Activated effector memory CD4-positive, alpha-beta T cell treated with anti-CD3 and anti-CD28 coated beads, Interleukin-2, amount 50 U/mL, for 16 hours (primary cell): ENCODE measurements around the gene TGM2.
A peak's percentile ranks its signal among the peaks of the same experiment; 100 is the strongest.

Experiments used
- DNase-seq: peaks from one replicate; pipeline ENCODE4 v3.0.0-alpha.2; 2020

TGM2 gene

DNA sequence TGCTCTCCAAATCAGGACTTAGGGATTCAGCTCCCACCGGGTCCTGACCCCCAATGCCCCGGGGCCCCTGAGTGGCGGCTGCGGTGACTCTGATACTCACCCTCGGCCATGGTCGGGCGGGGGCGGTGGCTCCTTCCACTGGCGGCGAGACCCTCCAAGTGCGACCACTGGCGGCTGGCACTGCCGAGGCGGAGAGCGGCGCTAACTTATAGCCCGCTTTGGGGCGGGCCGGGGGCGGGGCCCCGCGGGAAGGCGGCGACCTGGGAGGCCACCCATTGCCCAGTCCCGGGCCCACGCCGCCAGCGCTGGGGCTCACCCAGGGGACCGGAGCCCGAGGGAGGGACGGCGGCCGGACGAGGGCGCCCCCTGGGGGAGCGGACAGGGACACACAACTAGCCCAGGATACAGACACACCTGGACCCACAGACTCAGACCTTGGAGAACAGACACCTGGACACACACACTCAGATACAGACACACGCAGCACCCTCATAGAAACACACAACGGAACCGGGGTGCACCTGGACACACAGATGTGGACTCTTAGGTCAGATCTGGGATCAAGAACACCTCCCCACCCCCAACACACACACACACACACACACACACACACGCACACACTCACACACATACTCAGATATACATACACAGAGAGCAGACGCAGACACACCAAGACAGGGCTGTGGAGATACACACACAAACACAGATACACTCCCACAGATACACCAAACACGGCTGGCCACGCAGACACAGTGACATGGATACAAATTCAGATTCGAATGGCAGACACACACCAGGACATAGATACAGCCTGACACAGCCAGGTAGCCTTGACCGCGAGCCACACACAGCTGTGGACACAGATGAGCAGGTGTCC, at the start of gene TGM2:
Gene TGM2, minus strand, starts transcription at position 182 of the 877 bp plus-strand sequence. Its CDS starts 72 bp downstream, at position 110.
- DNase-seq, result peak; percentile 76

DNA sequence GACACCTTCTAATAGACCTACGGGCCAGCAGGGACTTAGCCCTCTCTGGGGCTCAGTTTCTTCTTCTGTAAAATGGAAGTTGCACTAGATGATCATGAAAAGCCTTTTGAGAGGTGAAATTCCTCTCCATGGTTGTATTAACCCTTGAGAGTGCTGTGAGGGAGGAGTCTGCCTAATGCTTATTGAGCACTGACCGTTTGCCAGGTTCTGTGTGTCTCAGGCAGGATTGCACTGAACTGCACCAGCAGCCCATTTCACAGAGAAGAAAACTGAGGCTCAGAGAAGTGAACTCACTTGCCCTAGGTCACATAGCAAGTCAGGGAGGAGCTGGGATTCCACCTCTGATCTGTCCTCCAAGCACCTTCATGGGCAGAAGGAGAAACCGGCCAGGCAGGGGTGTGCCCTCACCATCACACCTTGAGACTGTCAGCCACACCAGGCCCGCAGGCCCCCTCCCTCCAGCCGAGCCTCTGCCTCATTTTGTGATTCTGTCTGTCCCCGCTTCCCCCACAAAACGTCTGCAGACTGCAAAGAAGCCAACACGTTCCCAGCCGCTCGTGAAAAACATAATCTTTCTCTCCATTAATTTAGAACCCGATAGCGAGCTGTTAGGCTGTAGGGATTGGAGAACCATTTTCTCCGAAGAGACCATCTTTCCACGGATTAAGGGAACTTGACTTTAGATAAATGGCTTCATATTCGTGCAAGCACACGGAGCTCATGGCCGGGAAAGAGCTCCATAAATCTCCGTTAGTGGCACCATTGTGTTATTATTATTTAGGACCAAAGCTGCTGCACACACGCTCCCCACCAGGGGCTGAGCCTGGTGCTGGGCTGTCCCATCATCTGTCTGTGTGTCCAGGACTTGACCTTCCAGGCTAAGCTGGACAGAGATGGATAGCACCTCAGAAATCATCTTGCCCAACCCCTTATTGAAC, 49.5 kb upstream of the TGM2 start:
- DNase-seq, result no peak

- no peak for DNase-seq
These were observed 48.5 kb upstream of the TGM2 start for GRCh38 chr20:38213607-38213940.

DNA sequence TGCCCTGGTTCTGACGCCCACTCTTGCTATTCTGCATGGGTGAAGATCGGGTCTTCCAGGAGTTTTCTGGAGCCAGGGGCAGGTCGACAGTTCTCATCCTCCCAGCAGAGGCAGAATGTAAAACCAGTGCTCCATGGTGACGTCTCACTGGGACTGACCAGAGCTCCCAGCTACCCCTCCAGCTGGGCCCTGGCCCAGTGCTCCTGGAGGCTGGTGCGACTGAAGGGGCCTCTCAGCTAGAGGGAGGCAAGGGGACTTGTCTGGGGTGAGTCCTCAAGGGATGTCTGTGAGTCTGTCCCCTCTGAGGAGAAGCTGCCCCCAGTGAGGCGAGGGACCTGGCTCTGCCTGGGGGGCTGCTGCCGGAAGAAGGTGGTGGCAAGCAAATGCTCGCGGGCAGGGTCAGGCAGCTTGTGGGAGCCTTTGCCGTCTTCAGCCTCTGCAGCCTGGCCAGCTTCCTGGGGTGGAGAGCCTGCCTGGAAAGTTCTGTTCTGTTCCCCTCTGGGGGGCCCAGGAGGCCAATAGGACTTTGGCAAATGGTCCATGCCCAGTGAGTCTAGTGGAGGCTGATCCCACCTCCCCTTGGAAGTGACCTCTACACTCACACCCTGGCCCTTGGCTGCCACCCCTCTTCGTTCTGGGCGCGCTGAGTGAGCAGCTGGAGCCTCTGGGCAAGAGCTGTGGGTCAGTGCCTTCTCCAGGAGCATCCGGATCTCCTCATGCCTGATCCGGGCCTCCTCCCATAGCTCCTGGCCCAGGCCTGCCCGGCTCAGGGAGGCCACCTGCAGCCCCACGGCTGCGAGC, 47.9 kb upstream of the TGM2 start:
- no peak for DNase-seq

GRCh38 chr20:38211200-38212097, 46.4 kb upstream of the TGM2 start:
- no peak for DNase-seq

GRCh38 chr20:38210741-38211140, 45.7 kb upstream of the TGM2 start:
- peak; percentile 51 for DNase-seq

DNA sequence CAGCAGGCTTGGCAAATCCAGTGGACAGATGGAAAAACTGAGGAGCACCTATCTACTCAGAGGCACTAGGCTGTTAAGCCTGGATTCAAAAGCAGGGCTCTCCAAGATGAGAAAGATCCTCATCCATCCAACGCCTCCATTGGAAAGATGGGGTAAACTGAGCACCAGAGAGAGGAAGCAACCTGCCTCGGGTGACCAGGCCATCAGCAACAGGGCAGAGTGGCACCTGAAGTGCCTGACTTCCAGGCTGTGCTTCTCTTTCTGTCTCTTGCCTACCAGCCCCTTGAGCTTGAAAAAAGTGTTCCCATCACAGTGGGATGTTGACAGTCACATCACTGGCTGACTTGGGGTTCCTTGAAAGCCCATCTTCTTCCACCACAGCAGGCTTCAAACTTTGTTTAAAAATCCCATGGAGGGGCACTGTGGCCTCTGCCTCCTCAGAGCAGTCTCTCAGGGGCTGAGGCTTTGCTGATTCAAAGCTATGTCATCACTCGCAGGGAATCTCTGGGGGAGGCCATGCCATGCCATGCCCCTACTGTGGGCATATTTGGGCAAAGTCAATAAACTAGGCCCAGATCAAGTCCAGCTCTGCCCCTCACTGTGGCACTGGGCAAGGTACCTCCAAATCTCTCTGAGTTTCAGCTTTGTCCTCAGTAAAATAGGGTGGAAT, 44.8 kb upstream of the TGM2 start:
- peak; percentile 25 for DNase-seq

GRCh38 chr20:38209054-38209675, 44.1 kb upstream of the TGM2 start:
- DNase-seq, result peak; percentile 45

GRCh38 chr20:38208523-38208922, 43.5 kb upstream of the TGM2 start:
- peak; percentile 10 for DNase-seq

GRCh38 chr20:38208088-38208487, 43.0 kb upstream of the TGM2 start:
- no peak for DNase-seq

DNA sequence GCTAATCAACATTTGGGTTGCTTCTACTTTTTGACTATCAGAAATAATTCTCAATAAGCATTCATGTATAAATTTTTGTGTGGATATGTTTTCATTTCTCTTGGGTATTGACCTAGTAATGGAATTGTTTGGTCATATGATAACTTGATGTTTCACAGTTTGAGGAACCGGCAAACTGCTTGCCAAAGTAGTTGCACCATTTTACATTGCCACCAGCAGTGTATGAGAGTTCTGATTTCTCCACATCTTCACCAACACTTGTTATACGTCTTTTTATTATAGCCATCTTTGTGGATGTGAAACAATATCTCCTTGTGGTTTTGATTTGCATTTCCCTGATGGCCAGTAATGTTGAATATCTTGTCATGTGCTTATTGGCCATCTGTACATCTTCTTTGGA, 42.6 kb upstream of the TGM2 start:
- no peak for DNase-seq

DNA sequence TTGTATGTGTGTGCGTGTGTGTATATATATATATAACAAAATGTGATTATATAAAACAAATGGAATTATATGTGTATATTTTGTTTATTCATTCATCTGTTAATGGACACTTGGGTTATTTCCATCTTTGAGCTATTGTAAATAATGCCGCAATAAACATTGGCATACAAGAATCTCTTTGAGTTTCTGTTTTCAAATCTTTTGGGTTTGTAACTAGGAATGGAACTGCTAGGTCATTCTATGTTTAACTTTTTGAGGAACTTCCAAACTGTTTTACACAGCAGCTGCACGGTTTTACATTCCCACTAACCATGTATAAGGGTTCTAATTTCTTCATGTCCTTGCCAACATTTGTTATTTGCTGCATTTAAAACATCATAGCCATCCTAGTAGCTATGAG, 39.9 kb upstream of the TGM2 start:
- DNase-seq, result no peak

DNA sequence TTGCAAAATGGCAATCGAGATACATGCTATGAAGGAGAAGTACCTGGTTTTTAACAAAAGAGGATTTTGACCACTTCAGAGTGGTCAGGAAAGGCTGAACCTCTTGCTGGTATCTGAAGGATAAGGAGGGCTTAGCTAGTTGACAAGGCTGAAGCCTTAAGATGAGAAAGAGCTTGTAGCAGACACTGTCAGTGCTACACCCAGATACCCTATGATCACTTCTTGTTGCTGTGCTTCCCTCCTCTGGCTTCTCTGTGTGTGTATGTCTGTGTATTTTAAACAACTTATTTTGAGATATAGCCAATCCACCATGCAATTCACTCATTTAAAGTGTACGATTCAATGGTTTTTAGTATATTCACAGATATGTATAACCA, 38.9 kb upstream of the TGM2 start:
- DNase-seq, result no peak

GRCh38 chr20:38203337-38203980, 38.4 kb upstream of the TGM2 start:
- peak; percentile 55 for DNase-seq

- DNase-seq, result peak; percentile 34
These were observed 37.9 kb upstream of the TGM2 start for GRCh38 chr20:38202982-38203293.

GRCh38 chr20:38202153-38202981, 37.3 kb upstream of the TGM2 start:
- peak; percentile 21 for DNase-seq

- peak; percentile 50 for DNase-seq
These were observed 36.3 kb upstream of the TGM2 start for GRCh38 chr20:38201356-38201755.

DNA sequence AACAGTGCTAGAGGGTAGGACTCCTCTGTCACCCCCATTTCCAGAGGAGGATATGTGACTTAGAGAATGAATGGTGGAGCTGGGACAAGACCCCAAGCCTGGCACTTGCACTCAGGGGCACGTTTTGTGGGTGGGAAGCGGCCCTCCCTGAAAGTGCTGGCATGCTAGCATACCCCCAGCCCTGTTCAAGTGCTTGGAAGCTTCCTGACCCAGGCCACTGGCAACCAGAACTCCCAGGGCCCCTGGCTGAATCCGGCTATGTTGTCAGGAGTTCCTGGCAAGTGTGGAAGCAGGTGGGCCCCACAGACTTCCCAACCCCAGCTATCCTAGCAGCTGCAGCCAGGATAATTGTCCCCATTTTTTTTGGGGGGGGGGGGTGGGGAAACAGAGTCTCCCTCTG, 35.6 kb upstream of the TGM2 start:
- peak; percentile 45 for DNase-seq
